GM04503 (cell line): ENCODE measurements around the gene OTULINL.

Source experiments
- DNase-seq: peaks from one replicate; pipeline ENCODE4 v3.0.0-alpha.2; 2012; ENCODE audit warnings: low read depth

Gene OTULINL

GRCh38 chr5:14600846-14601245 is 19.3 kb downstream of the OTULINL start:
- DNase-seq = no peak

DNA sequence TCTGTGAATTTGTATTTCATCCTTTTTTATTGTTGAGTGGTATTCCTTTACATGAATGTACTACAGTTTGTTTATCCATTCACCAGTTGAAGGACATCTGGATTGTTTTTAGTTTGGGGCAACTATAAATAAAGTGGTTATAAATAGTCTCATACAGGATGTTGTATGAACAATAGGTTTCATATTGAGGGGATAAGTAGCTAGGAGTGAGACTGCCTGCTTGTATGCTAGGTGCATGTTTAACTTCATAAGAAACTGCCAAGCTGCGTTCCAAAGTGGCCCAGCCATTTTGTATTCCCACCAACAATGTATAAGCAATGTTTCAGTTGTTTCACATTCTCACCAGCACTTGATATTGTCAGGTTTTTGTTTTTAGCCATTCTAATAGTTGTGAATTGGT is 21.5 kb downstream of the OTULINL start:
- no peak for DNase-seq

GRCh38 chr5:14607104-14607503 is 25.5 kb downstream of the OTULINL start:
- DNase-seq = no peak

DNA sequence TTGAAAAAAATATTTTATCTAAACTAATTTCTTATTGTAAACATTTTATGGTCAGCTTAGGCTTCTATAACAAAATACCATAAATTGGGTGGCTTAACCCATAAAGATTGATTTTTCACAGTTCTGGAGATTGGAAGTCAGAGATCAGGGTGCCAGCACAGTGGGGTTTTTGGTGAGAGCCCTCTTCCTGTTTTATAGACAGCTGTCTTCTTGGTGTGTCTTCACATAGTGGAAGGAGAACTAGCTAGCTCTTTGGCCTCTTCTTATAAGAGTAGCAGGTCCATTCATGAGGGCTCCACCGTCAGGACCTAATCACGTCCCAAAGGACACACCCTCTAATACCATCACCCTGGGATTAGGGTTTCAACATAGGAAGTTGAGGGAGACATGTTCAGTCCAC is 26.6 kb downstream of the OTULINL start:
- DNase-seq = no peak

DNA sequence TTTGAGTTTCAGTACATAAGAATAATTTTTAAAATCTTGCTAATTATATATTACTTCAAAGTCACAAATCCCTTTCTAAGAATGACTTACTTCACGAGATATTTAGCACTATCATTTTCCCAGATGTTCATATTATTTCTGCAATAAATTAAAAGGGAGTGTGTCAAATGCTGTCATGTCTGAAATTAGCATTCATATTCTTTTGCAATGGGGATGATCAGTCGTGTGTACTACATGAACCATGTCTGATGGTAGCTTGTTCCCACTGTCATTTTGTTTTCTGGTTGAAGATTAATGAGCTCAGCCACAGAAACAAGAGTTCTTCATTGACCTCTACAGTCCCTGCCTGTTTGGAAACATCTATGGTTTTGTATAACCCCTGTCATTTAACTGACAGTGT is 30.1 kb downstream of the OTULINL start:
- no peak for DNase-seq

- DNase-seq = no peak
These were observed 32.9 kb downstream of the OTULINL start for GRCh38 chr5:14614490-14614889.

- no peak for DNase-seq
These were observed 33.8 kb downstream of the OTULINL start for GRCh38 chr5:14615365-14615764.

- DNase-seq = no peak
These were observed 35.8 kb downstream of the OTULINL start for GRCh38 chr5:14617441-14617840.

GRCh38 chr5:14627270-14627669 is 45.7 kb downstream of the OTULINL start:
- no peak for DNase-seq

- DNase-seq = peak; percentile 5
These were observed 46.8 kb downstream of the OTULINL start for GRCh38 chr5:14628346-14628745.

GRCh38 chr5:14630671-14631070 is 49.1 kb downstream of the OTULINL start:
- no peak for DNase-seq

GRCh38 chr5:14635656-14636055 is 54.1 kb downstream of the OTULINL start:
- DNase-seq = no peak

GRCh38 chr5:14640765-14641164 is 59.2 kb downstream of the OTULINL start:
- DNase-seq = no peak

- DNase-seq = no peak
These were observed 63.1 kb downstream of the OTULINL start for GRCh38 chr5:14644623-14645237.

GRCh38 chr5:14650052-14650451 is 68.5 kb downstream of the OTULINL start:
- no peak for DNase-seq

DNA sequence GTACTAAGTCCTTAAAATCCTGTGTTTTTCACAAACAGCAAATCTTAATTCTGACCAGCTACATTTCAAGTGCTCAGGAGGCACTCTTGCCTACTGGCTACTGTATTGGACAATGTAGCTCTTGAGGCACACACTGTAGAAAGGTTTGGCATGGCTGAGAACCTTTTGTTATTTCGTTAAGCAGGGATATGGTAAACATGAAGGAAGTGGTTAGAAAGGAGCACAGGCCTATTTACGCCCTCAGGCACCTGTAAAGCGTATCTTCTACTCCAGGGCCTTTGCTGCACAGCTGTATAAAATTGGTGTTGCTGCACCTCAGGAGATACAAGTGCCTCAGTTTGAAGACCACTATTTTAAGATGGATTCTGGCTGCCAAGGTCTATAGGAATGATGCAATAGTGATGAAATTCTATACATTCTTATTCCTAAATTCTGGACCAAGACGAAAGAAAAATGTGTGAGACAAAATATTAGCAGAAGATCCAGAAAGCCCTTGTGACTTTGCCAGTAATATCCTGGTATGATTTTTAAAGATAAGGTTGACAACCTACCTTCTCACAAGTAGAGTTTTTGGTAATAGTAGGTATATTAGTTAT is 73.7 kb downstream of the OTULINL start:
- no peak for DNase-seq

- no peak for DNase-seq
These were observed 75.3 kb downstream of the OTULINL start for GRCh38 chr5:14656898-14657297.

DNA sequence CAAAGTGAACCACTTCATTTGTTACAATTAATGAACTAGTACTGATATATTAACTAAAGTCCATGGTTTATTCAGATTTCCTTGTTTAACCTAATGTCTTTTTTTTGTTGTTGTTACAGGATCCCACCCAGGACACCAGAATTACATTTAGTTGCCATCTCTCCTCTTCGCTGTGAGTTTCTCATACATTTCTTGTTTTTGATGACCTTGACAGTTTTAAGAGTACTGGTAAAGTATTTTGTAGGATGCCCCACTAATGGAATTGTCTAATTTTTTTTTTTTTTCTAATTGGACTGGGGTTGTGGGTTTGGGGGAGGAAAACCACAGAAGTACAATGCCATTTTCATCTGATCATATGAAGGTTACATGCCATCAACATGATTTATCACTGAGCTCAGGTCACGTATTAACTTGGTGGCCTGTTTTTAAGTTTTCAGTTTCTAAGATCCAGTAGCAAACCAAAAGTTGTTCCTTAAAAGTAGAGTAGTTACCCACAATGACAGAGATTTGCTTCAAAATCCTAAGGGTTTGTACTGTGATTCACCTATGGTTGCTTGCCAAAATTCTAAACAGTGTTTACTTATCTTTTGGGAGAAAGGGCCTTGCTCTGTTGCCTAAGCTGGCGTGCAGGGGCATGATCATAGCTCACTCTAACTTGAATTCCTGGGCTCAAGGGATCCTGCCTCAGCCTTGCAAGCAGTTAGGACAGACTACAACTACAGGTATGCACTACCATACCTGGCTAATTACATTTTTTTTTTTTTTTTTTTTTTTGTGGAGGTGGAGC is 78.4 kb downstream of the OTULINL start:
- peak; percentile 55 for DNase-seq

- no peak for DNase-seq
These were observed 79.2 kb downstream of the OTULINL start for GRCh38 chr5:14660833-14661232.
